Endothelial cell of umbilical vein (primary cell): ENCODE results near the gene TRAF7. TPM values are rescaled to one million over a fixed set of nuclear protein-coding genes. Genes with fewer than 3 reads are reported as not detected.
"Not testable (repeated sequence)": the region's sequence is repeated elsewhere in the genome, so short reads cannot be mapped to it uniquely, and the experiment has no call there.

Experiments used
- BruUV-seq: library from RNA; stranded (reverse); fragments of 400-500 nt; replicated peaks from 2 replicates; lab custom pipeline; 2021; lab: Mats Ljungman, UMichigan
- CTCF ChIA-PET: fragments of 300-600, 350-600 bp; sonication (Branson Sonifier 250); formaldehyde crosslinking; loops from one replicate; lab custom pipeline; 2021; ENCODE audit warnings: antibody characterized with exemption, inconsistent platforms; lab: Charles Lee
- POLR2A ChIA-PET: fragments of 300-600, 350-600 bp; sonication (Branson Sonifier 250); formaldehyde crosslinking; loops from one replicate; lab custom pipeline; 2021; ENCODE audit warnings: antibody characterized with exemption, inconsistent platforms; lab: Charles Lee
- DNase-seq: peaks from one replicate; pipeline ENCODE4 v3.0.0-alpha.2; 2011; ENCODE audit warnings: low read depth, low spot score
- FAIRE-seq: peaks from 2 replicates; lab custom pipeline; 2011; peaks lifted over from hg19 to GRCh38; lab: Jason Lieb, UNC
- H2AFZ ChIP-seq: 2 replicates; pipeline ENCODE4 v1.6.0; 2012; ENCODE audit warnings: low read depth, low read length, control low read depth, inconsistent platforms
- H3K27ac ChIP-seq: 2 replicates; pipeline ENCODE4 v1.5.1; 2011; ENCODE audit warnings: low read depth, mild to moderate bottlenecking, control low read depth, low read length, moderate library complexity; ENCODE audit not compliant: insufficient read depth
- H3K27me3 ChIP-seq, 2 experiments: 2 replicates each; pipeline versions ENCODE4 v1.6.0 to v1.6.1; 2011; ENCODE audit warnings: low read length in 2 of 2, mixed read lengths in 1 of 2; ENCODE audit not compliant: control insufficient read depth in 2 of 2, insufficient read depth in 2 of 2
- H3K36me3 ChIP-seq, 2 experiments: 2 replicates in 1 of 2; 3 replicates in 1 of 2; pipeline ENCODE4 v1.5.1; 2011; ENCODE audit warnings: low read length in 2 of 2, mild to moderate bottlenecking in 1 of 2, moderate library complexity in 1 of 2; ENCODE audit not compliant: control insufficient read depth in 2 of 2, insufficient read depth in 2 of 2; ENCODE audit errors: extremely low read depth in 1 of 2
- H3K4me1 ChIP-seq: 3 replicates; pipeline ENCODE4 v1.5.1; 2011; ENCODE audit warnings: mild to moderate bottlenecking, low read length; ENCODE audit not compliant: control insufficient read depth, insufficient read depth; ENCODE audit errors: extremely low read depth
- H3K4me2 ChIP-seq: 2 replicates; pipeline ENCODE4 v1.6.1; 2011; ENCODE audit warnings: low read length, control low read depth, mixed read lengths; ENCODE audit not compliant: insufficient read depth
- H3K4me3 ChIP-seq, 3 experiments: fragments of 200-600 bp in 1 of 3; sonication (generic), shearing (Covaris generic) in 1 of 3; replicated peaks in 1 of 3; 2 replicates each; pipeline ENCODE4 v1.5.1; 2011 to 2016; ENCODE audit warnings: control low read depth in 3 of 3, low read length in 3 of 3, mild to moderate bottlenecking in 2 of 3, inconsistent platforms in 1 of 3, low read depth in 1 of 3, moderate library complexity in 1 of 3; ENCODE audit not compliant: insufficient read depth in 1 of 3
- H3K79me2 ChIP-seq: 2 replicates; pipeline ENCODE4 v1.6.0; 2012; ENCODE audit warnings: low read length, inconsistent platforms; ENCODE audit not compliant: control insufficient read depth, insufficient read depth
- H3K9ac ChIP-seq: replicated peaks from 2 replicates; pipeline ENCODE3; 2011; ENCODE audit warnings: low read length, control low read depth; ENCODE audit not compliant: insufficient read depth; ENCODE audit errors: extremely low read depth
- H3K9me1 ChIP-seq: replicated peaks from 3 replicates; pipeline ENCODE4 v1.6.0; 2011; ENCODE audit warnings: mild to moderate bottlenecking, low read length; ENCODE audit not compliant: control insufficient read depth, insufficient read depth; ENCODE audit errors: extremely low read depth
- H3K9me3 ChIP-seq: replicated peaks from 2 replicates; pipeline ENCODE4 v1.5.1; 2012; ENCODE audit warnings: low read length, inconsistent platforms; ENCODE audit not compliant: control insufficient read depth, insufficient read depth
- H4K20me1 ChIP-seq: replicated peaks from 2 replicates; pipeline ENCODE3; 2011; ENCODE audit warnings: mild to moderate bottlenecking, low read length; ENCODE audit not compliant: control insufficient read depth, insufficient read depth; ENCODE audit errors: extremely low read depth
- CTCF ChIP-seq, 2 donors: IDR thresholded peaks; 1 replicate in 1 of 2; 2 replicates in 1 of 2; pipeline ENCODE4 v1.5.1; 2011; ENCODE audit warnings: low read length in 2 of 2, mild to moderate bottlenecking in 2 of 2, moderate library complexity in 2 of 2, control low read depth in 1 of 2, inconsistent platforms in 1 of 2, low read depth in 1 of 2; ENCODE audit not compliant: insufficient read depth in 1 of 2; ENCODE audit errors: extremely low read depth in 1 of 2
- EZH2 ChIP-seq: IDR thresholded peaks from 2 replicates; pipeline ENCODE4 v1.6.1; 2012; ENCODE audit warnings: borderline replicate concordance, low read depth, mild to moderate bottlenecking, moderate library complexity, low read length, inconsistent platforms; ENCODE audit not compliant: severe bottlenecking
- FOS ChIP-seq: IDR thresholded peaks from 2 replicates; pipeline ENCODE4 v1.6.1; 2011; ENCODE audit warnings: mild to moderate bottlenecking, low read length, moderate library complexity, borderline replicate concordance; ENCODE audit not compliant: insufficient read depth
- GATA2 ChIP-seq: IDR thresholded peaks from 2 replicates; pipeline ENCODE4 v1.7.0; 2011; ENCODE audit warnings: low read depth, mild to moderate bottlenecking, moderate library complexity, mixed read lengths, low read length; ENCODE audit not compliant: insufficient read length, insufficient read depth
- JUN ChIP-seq: IDR thresholded peaks from 2 replicates; pipeline ENCODE4 v1.6.1; 2011; ENCODE audit warnings: borderline replicate concordance, low read depth; ENCODE audit not compliant: insufficient read length, insufficient read depth
- MYC ChIP-seq: IDR thresholded peaks from one replicate; pipeline ENCODE4 v1.6.1; 2011; ENCODE audit warnings: mild to moderate bottlenecking, low read depth, low read length
- POLR2A ChIP-seq: IDR thresholded peaks from 2 replicates; pipeline ENCODE4 v1.6.1; 2012; ENCODE audit warnings: low read depth, mild to moderate bottlenecking, control low read depth, low read length
- POLR2AphosphoS5 ChIP-seq: IDR thresholded peaks from 2 replicates; pipeline ENCODE4 v1.6.1; 2012; ENCODE audit warnings: low read depth, mild to moderate bottlenecking, control low read depth, low read length, moderate library complexity; ENCODE audit not compliant: insufficient read depth
- dilution Hi-C: fragments of 300-500 bp; cut with MboI; formaldehyde crosslinking; loops from one replicate; pipeline ENCODE4 v1.15.0; 2019; ENCODE audit warnings: low sequenced_read_pairs; ENCODE audit not compliant: extremely low pct_ligation_motif_present
- intact Hi-C: fragments of 100-400 bp; cut with micrococcal nuclease; formaldehyde crosslinking; loops from one replicate; pipeline ENCODE4 v1.10.0; 2022
- polyA plus RNA-seq, 4 experiments: library from polyadenylated mRNA; depleted of rRNA in 3 of 4; stranded (reverse) in 3 of 4; unstranded in 1 of 4; fragments of >200 nt; gene quantifications; 2 replicates each; pipeline versions ENCODE4 v1.2.1 to v1.2.3, GENCODE V29; 2011 to 2012; ENCODE audit warnings: missing spikeins in 1 of 4
- total RNA-seq: library from RNA; stranded (reverse); gene quantifications from 2 replicates; pipeline ENCODE4 v1.2.3, GENCODE V29; 2021
- TF ChIP-seq, protein P1 (sequence below): IDR thresholded peaks from 2 replicates; pipeline ENCODE4 v1.6.1; 2011; ENCODE audit not compliant: insufficient read depth, insufficient read length

TRAF7 gene
- total and polyA plus RNA-seq, 2 donors (not counting 3 experiments of a cell fraction or from before 2014, with no cell fraction given): 141 to 175 TPM

DNA sequence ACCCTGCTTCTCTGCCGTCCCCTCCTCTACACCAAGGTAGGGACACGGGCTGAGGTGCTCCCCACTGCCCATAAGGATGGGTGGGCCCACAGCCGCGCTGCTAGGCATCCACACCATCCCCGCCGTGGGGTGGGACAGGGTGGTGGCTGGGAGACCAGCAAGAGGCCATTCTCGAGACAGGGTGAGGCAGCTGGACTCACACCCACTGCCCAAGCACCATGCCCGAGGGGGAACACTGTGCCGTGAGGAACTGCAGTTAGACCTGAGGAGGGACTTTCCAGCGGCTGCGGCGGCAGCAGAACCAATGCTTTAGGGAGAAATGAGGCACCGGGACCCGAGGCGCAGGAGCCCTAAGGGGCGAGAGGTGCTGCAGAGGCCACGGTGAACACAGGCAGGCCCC is 33.2 kb upstream of the TRAF7 start:
- dilution Hi-C loops (no loop called here), intact Hi-C loops (no loop called here)
- ChIA-PET CTCF (interaction anchor here (1.1 kb wide), 1 partner anchor 100 kb away, joined by 3 read pairs; no protein-coding TSS in a partner anchor), POLR2A (no interaction called here)
- Histone ChIP-seq H3K9me1 (no peaks in the 10 kb centered on the region), H3K36me3 (no peaks in the 10 kb centered on the region), H3K79me2 (peaks cover 27% of the 10 kb centered on the region), H2AFZ (no peak overlapping the region), H3K9me3 (no peaks in the 10 kb centered on the region), H3K4me1 (peaks cover 35% of the 10 kb centered on the region), H3K9ac (no peak overlapping the region), H4K20me1 (no peaks in the 10 kb centered on the region), H3K4me2 (no peak overlapping the region), H3K27me3 (no peaks in the 10 kb centered on the region), H3K4me3 (no peak overlapping the region), H3K27ac (no peak overlapping the region)
- DNase-seq (no peak), FAIRE-seq (no peak)
- no TSS peak for BruUV-seq
- TF ChIP-seq POLR2A (no peak), FOS (no peak), GATA2 (no peak), CTCF (IDR thresholded peaks at IDR 0.05; ENCODE audit: extremely low read depth in 1 of 2, insufficient read depth in 1 of 2, low read depth in 1 of 2, low read length in 2 of 2) (no peak), EZH2 (no peak), JUN (no peak), MYC (no peak), POLR2AphosphoS5 (no peak)
- TF ChIP-seq, protein P1, sequence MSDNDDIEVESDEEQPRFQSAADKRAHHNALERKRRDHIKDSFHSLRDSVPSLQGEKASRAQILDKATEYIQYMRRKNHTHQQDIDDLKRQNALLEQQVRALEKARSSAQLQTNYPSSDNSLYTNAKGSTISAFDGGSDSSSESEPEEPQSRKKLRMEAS: no peak

GRCh38 chr16:2122934-2123683 is 32.5 kb upstream of the TRAF7 start:
- H3K9ac ChIP-seq, H3K9me1 ChIP-seq, CTCF ChIA-PET, H3K36me3 ChIP-seq, BruUV-seq, H4K20me1 ChIP-seq, H3K9me3 ChIP-seq, H3K4me3 ChIP-seq, DNase-seq, FAIRE-seq, H2AFZ ChIP-seq, POLR2A ChIA-PET, H3K4me2 ChIP-seq, dilution Hi-C loops, H3K27ac ChIP-seq, intact Hi-C loops, H3K27me3 ChIP-seq: not testable (repeated sequence)
- H3K79me2 ChIP-seq: peaks cover 29% of the 10 kb centered on the region
- H3K4me1 ChIP-seq: peaks cover 37% of the 10 kb centered on the region
